Immature natural killer cell (primary cell): Measurements from ENCODE around the gene PSD4. TPM values are rescaled to one million over a fixed set of nuclear protein-coding genes. Genes with fewer than 3 reads are reported as not detected.

Experiments used
- DNase-seq, 3 donors: peaks; one replicate each; pipeline ENCODE4 v3.0.0; 2022; ENCODE audit warnings: mixed read lengths in 1 of 3
- H3K27ac Mint-ChIP-seq, 6 donors: one replicate each; pipeline ENCODE4 v1.8.0; 2020; ENCODE audit warnings: mixed read lengths in 6 of 6, mild to moderate bottlenecking in 5 of 6, inconsistent platforms in 4 of 6, moderate library complexity in 3 of 6
- H3K27me3 Mint-ChIP-seq, 3 donors: one replicate each; pipeline ENCODE4 v1.8.0; 2020 to 2021; ENCODE audit warnings: low read depth in 3 of 3, mild to moderate bottlenecking in 3 of 3, mixed read lengths in 3 of 3, moderate library complexity in 3 of 3, inconsistent platforms in 1 of 3
- H3K36me3 Mint-ChIP-seq, 3 donors: one replicate each; pipeline ENCODE4 v1.8.0; 2020; ENCODE audit warnings: mixed read lengths in 3 of 3, inconsistent platforms in 2 of 3, mild to moderate bottlenecking in 2 of 3
- H3K4me1 Mint-ChIP-seq, 2 donors: one replicate each; pipeline ENCODE4 v1.8.0; 2020; ENCODE audit warnings: inconsistent platforms in 2 of 2, mild to moderate bottlenecking in 2 of 2, mixed read lengths in 2 of 2, moderate library complexity in 1 of 2
- H3K4me3 Mint-ChIP-seq, 5 donors: one replicate each; pipeline ENCODE4 v1.8.0; 2020; ENCODE audit warnings: mild to moderate bottlenecking in 5 of 5, mixed read lengths in 5 of 5, inconsistent platforms in 3 of 5, moderate library complexity in 3 of 5
- H3K9me3 Mint-ChIP-seq, 6 donors: one replicate each; pipeline ENCODE4 v1.8.0; 2020; ENCODE audit warnings: mild to moderate bottlenecking in 6 of 6, mixed read lengths in 6 of 6, inconsistent platforms in 4 of 6, moderate library complexity in 3 of 6
- polyA plus RNA-seq, 3 donors: library from polyadenylated mRNA; unstranded; fragments of 300-500 nt; fragmentation: Illumina TruSeq; gene quantifications; one replicate each; pipeline ENCODE4 v1.2.3, GENCODE V29; 2021

Gene PSD4
- polyA plus RNA-seq, 3 donors from 2014 or later: 17.0 to 72.3 (median 20.6) TPM

- no peaks in the 10 kb centered on the region for H3K9me3 Mint-ChIP-seq
- no peak for DNase-seq
- peaks cover 11 to 17% of the 10 kb centered on the region in 2 donors for H3K4me1 Mint-ChIP-seq
- no peaks in the 10 kb centered on the region for H3K36me3 Mint-ChIP-seq
- peaks cover 0 to 3% (median 0%) of the 10 kb centered on the region in 3 donors for H3K27me3 Mint-ChIP-seq
- H3K4me3 Mint-ChIP-seq: no peak overlapping the region
- no peak overlapping the region for H3K27ac Mint-ChIP-seq
Measured at GRCh38 chr2:113135317-113135716, 38.5 kb upstream of the PSD4 start.

- peak; percentile 31 to 42 (median 39) for DNase-seq
- no peaks in the 10 kb centered on the region for H3K36me3 Mint-ChIP-seq
- H3K4me1 Mint-ChIP-seq: peaks cover 11 to 17% of the 10 kb centered on the region in 2 donors
- H3K27me3 Mint-ChIP-seq: peaks cover 0 to 3% (median 0%) of the 10 kb centered on the region in 3 donors
- H3K27ac Mint-ChIP-seq: no peak overlapping the region
- no peak overlapping the region for H3K4me3 Mint-ChIP-seq
- no peaks in the 10 kb centered on the region for H3K9me3 Mint-ChIP-seq
Measured at GRCh38 chr2:113136828-113137775, 36.7 kb upstream of the PSD4 start.

- Mint-ChIP-seq H3K36me3 (no peaks in the 10 kb centered on the region), H3K4me1 (peaks cover 11 to 17% of the 10 kb centered on the region in 2 donors), H3K4me3 (no peak overlapping the region), H3K9me3 (no peaks in the 10 kb centered on the region), H3K27ac (peak overlapping the region in 1 of 6 donors; percentile 60), H3K27me3 (peaks cover 0 to 3% (median 0%) of the 10 kb centered on the region in 3 donors)
- DNase-seq: no peak
Measured at GRCh38 chr2:113137827-113138226, 35.9 kb upstream of the PSD4 start.

- H3K36me3 Mint-ChIP-seq: no peaks in the 10 kb centered on the region
- H3K4me1 Mint-ChIP-seq: peaks cover 11 to 17% of the 10 kb centered on the region in 2 donors
- peak overlapping the region in 3 of 6 donors; percentile 36 to 60 (median 37) for H3K27ac Mint-ChIP-seq
- peaks cover 0 to 3% (median 0%) of the 10 kb centered on the region in 3 donors for H3K27me3 Mint-ChIP-seq
- no peaks in the 10 kb centered on the region for H3K9me3 Mint-ChIP-seq
- H3K4me3 Mint-ChIP-seq: peak overlapping the region; percentile 13 to 58 (median 33)
- peak; percentile 72 to 76 (median 74) for DNase-seq
Measured at GRCh38 chr2:113138428-113139322, 35.1 kb upstream of the PSD4 start.

- H3K27ac Mint-ChIP-seq: no peak overlapping the region
- H3K27me3 Mint-ChIP-seq: peaks cover 0 to 3% (median 0%) of the 10 kb centered on the region in 3 donors
- no peaks in the 10 kb centered on the region for H3K36me3 Mint-ChIP-seq
- no peaks in the 10 kb centered on the region for H3K9me3 Mint-ChIP-seq
- peaks cover 11 to 17% of the 10 kb centered on the region in 2 donors for H3K4me1 Mint-ChIP-seq
- no peak for DNase-seq
- no peak overlapping the region for H3K4me3 Mint-ChIP-seq
Measured at GRCh38 chr2:113141451-113141850, 32.3 kb upstream of the PSD4 start.

GRCh38 chr2:113142290-113142689 lies 31.5 kb upstream of the PSD4 start:
- H3K4me1 Mint-ChIP-seq: peaks cover 8 to 12% of the 10 kb centered on the region in 2 donors
- no peaks in the 10 kb centered on the region for H3K9me3 Mint-ChIP-seq
- H3K4me3 Mint-ChIP-seq: no peak overlapping the region
- DNase-seq: no peak
- no peaks in the 10 kb centered on the region for H3K27me3 Mint-ChIP-seq
- no peak overlapping the region for H3K27ac Mint-ChIP-seq
- H3K36me3 Mint-ChIP-seq: no peaks in the 10 kb centered on the region

GRCh38 chr2:113144259-113144658 lies 29.5 kb upstream of the PSD4 start:
- H3K4me1 Mint-ChIP-seq: no peaks in the 10 kb centered on the region
- DNase-seq: no peak
- no peaks in the 10 kb centered on the region for H3K36me3 Mint-ChIP-seq
- no peak overlapping the region for H3K4me3 Mint-ChIP-seq
- H3K27ac Mint-ChIP-seq: no peak overlapping the region
- no peaks in the 10 kb centered on the region for H3K9me3 Mint-ChIP-seq
- H3K27me3 Mint-ChIP-seq: no peaks in the 10 kb centered on the region

GRCh38 chr2:113148606-113149552 lies 24.9 kb upstream of the PSD4 start:
- H3K27me3 Mint-ChIP-seq: peaks cover 0 to 2% (median 0%) of the 10 kb centered on the region in 3 donors
- H3K9me3 Mint-ChIP-seq: no peaks in the 10 kb centered on the region
- H3K4me1 Mint-ChIP-seq: no peaks in the 10 kb centered on the region
- DNase-seq: no peak
- H3K27ac Mint-ChIP-seq: no peak overlapping the region
- H3K36me3 Mint-ChIP-seq: no peaks in the 10 kb centered on the region
- no peak overlapping the region for H3K4me3 Mint-ChIP-seq

- no peak overlapping the region for H3K4me3 Mint-ChIP-seq
- DNase-seq: no peak
- H3K9me3 Mint-ChIP-seq: no peaks in the 10 kb centered on the region
- H3K36me3 Mint-ChIP-seq: no peaks in the 10 kb centered on the region
- H3K27me3 Mint-ChIP-seq: peaks cover 0 to 2% (median 0%) of the 10 kb centered on the region in 3 donors
- no peaks in the 10 kb centered on the region for H3K4me1 Mint-ChIP-seq
- no peak overlapping the region for H3K27ac Mint-ChIP-seq
Measured at GRCh38 chr2:113149553-113150257, 24.1 kb upstream of the PSD4 start.

GRCh38 chr2:113150258-113150601 lies 23.5 kb upstream of the PSD4 start:
- H3K36me3 Mint-ChIP-seq: no peaks in the 10 kb centered on the region
- peaks cover 0 to 2% (median 0%) of the 10 kb centered on the region in 3 donors for H3K27me3 Mint-ChIP-seq
- H3K27ac Mint-ChIP-seq: no peak overlapping the region
- DNase-seq: no peak
- no peaks in the 10 kb centered on the region for H3K9me3 Mint-ChIP-seq
- H3K4me1 Mint-ChIP-seq: no peaks in the 10 kb centered on the region
- H3K4me3 Mint-ChIP-seq: no peak overlapping the region

- H3K36me3 Mint-ChIP-seq: no peaks in the 10 kb centered on the region
- peaks cover 14 to 22% of the 10 kb centered on the region in 2 donors for H3K4me1 Mint-ChIP-seq
- no peak for DNase-seq
- H3K9me3 Mint-ChIP-seq: no peaks in the 10 kb centered on the region
- peak overlapping the region in 1 of 5 donors; percentile 7 for H3K4me3 Mint-ChIP-seq
- peaks cover 2 to 4% (median 3%) of the 10 kb centered on the region in 3 donors for H3K27me3 Mint-ChIP-seq
- H3K27ac Mint-ChIP-seq: no peak overlapping the region
Measured at GRCh38 chr2:113155331-113155730, 18.4 kb upstream of the PSD4 start.

- DNase-seq: no peak
- H3K4me1 Mint-ChIP-seq: peaks cover 14 to 22% of the 10 kb centered on the region in 2 donors
- H3K4me3 Mint-ChIP-seq: peak overlapping the region; percentile 73 to 84 (median 78)
- H3K27ac Mint-ChIP-seq: peak overlapping the region in 5 of 6 donors; percentile 24 to 84 (median 65)
- no peaks in the 10 kb centered on the region for H3K36me3 Mint-ChIP-seq
- no peaks in the 10 kb centered on the region for H3K9me3 Mint-ChIP-seq
- peaks cover 2 to 3% (median 2%) of the 10 kb centered on the region in 3 donors for H3K27me3 Mint-ChIP-seq
Measured at GRCh38 chr2:113156278-113157117, 17.3 kb upstream of the PSD4 start.
